Stimulated activated CD8-positive, alpha-beta memory T cell treated with anti-CD3 and anti-CD28 coated beads, Interleukin-7, amount 100 ng/mL, for 24 hours (primary cell): Measurements from ENCODE around the gene NOP53.
"Not testable (repeated sequence)": the region's sequence is repeated elsewhere in the genome, so short reads cannot be mapped to it uniquely, and the experiment has no call there.

Experiments
- DNase-seq: peaks from one replicate; pipeline ENCODE4 v3.0.0-alpha.2; 2020; ENCODE audit warnings: low read depth

Gene NOP53

DNA sequence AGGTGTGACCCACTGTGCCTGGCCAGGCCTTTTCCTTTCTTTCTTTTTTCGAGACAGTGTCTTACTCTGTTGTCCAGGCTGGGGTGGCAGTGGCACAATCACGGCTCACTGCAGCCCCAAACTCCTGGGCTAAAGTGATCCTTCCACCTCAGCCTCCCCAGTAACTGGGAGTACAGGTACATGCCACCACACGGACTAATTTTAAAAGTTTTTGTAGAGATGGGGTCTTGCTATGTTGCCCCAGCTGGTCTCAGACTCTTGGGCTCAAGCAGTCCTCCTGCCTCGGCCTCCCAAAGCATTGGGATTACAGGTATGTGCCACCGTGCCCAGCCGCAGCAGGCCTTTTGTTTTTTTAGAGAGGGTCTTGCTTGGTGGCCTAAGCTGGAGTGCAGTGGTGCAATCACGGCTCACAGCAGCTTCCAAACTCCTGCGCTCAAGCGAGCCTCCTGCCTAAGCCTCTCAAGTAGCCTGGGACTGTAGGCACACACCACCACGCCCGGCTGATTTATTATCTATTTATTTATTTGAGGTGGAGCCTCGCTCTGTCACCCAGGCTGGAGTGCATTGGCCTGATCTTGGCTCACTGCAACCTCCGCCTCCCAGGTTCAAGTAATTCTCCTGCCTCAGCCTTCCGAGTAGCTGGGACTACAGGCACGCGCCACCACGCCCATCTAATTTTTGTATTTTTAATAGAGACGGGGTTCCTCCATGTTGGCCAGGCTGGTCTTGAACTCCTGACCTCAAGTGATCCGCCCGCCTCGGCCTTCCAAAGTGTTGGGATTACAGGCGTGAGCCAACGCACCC is 32.1 kb downstream of the NOP53 start:
- not testable (repeated sequence) for DNase-seq

DNA sequence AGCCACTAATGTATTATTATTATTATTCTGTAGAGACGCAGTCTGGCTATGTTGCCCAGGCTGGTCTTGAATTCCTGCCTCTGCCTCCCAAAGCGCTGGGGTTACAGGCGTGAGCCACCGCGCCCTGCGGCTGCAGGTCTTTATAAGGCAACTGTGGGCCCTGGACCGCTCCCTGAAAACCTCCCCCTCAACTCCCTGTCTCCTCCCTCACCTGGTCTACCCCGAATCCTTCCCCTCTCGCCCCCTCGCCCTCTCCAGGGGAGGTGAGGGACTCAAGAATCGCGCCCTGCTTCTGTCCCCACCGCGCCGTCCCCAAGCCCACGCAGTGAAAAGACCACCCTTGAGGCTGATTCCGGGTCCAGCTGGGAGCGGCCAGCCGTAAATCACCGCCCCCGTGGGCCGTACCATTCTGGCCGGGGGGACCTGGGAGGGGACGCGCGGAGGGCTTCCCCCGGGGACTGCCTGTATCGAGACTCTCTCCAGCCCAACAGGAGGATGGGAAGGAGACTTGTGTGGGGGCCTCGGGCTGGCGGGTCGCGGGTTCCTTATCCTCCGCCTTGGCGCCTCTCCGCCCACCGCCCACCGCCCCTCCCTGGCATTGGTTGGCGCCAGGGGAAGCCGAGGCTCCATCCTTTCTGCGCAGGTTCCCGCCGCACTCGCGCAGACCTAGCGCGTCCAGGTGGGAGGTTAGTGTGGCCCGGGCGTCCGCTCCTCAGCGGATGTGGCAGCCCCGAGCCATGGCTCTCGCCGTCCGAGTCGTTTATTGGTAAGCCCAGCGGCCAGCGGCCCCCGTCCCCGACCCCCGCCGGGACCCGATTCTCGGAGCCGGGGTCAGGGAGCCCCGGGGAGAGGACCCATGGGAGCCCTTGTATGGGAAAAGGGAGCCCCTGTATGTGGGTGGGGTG is 33.0 kb downstream of the NOP53 start, which contains the start of gene SELENOW:
TSS of gene SELENOW (plus strand) at position 655 of the 905 bp plus-strand sequence. CDS start at position 738, 83 bp downstream.
- DNase-seq, result peak; percentile 63

DNA sequence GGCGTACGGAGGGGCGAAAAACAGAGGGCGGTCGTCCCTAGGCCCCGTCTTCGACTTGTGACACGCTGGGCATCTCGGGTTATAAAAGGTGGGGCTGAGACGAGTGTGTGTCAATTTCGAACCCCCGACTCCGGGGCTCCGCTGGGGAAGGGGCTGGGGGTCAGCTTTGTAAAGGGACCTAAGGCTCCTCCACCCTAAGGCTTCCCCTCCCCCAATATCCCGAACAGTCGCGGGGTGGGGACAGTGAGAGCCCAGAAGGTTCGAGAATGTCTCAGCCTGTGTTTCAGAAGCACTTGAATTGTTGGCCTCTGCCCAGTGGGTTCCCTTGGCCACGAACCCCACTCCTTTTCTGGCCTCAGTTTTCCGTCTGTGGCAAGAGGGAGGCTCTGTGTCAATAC is 33.6 kb downstream of the NOP53 start:
- no peak for DNase-seq

DNA sequence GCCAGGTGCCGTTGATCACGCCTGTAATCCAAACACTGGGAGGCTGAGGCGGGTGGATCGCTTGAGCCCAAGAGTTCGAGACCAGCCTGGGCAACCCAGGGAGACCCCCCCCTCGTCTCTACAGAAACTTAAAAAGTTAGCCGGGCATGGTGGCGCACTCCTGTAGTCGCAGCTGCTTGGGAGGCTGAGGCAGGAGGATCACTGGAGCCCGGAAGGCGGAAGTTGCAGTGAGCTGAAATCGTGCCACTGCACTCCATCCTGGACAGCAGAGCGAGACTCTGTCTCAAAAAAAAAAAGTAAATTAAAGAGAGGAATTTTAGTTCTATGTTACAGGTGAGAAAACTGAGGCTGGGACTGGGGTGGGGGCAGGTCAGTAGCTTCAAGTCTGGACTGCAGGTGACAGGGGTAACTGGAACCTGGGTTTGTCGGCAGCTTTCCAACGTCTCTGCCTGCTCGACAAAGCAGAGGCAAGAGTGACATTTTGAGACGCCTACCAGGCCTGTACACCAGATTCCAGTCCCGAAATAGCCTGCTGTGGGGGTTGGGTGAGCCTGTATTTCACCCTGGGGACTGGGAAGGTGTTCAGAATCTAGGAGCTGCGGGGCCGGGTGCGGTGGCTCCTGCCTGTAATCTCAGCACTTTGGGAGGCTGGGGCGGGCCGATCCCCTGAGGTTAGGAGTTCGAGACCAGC is 34.3 kb downstream of the NOP53 start:
- no peak for DNase-seq

DNA sequence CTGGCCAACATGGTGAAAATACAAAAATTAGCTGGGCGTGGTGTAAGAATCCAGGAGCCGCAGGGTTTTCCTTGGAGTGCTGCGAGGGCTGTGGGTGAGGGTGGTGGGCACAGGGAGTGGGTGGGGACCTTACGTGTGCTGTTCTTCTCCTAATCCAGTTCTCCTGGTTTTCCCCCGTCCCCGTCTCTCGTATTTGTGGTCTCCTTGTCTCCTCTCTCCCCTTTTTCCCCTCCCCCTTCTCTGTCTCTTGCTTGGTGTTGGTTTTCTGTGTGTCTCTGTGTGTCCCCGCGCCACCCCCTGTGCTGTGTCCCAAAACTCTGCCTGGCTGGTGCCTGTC is 34.8 kb downstream of the NOP53 start:
- DNase-seq, result no peak

- no peak for DNase-seq
These were observed 36.4 kb downstream of the NOP53 start for GRCh38 chr19:47781590-47782262.

GRCh38 chr19:47786566-47786965 is 41.2 kb downstream of the NOP53 start:
- no peak for DNase-seq

DNA sequence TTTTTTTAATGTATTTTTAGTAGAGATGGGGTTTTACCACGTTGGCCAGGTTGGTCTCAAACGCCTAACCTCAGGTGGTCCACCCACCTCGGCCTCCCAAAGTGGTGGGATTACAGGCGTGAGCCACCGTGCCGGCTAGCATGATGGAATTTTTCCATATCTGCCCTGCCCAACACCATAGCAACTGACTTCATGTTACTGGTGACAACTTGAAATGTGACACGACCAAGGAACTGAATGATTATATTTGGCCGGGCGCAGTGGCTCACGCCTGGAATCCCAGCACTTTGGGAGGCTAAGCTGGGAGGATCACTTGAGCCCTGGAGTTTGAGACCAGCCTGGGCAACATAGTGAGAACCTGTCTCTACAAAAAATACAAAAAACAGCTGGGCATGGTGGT is 42.0 kb downstream of the NOP53 start:
- not testable (repeated sequence) for DNase-seq

DNA sequence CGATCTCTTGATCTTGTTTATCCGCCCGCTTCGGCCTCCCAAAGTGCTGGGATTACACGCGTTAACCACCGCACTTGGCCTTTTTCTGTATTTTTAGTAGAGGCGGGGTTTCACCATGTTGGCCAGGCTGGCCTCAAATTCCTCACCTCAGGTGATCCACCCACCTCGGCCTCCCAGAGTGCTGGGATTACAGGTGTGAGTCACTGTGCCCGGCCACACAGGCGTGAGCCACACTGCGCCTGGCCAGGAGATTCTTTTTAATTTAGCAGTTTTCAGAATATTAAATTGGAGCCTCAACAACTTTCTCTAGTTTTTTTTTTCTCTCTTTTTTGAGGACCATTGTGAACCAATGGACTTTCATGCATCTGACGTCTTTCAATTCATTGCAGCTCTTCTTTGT is 44.5 kb downstream of the NOP53 start:
- not testable (repeated sequence) for DNase-seq

GRCh38 chr19:47790398-47790814 is 45.1 kb downstream of the NOP53 start:
- peak; percentile 86 for DNase-seq

DNA sequence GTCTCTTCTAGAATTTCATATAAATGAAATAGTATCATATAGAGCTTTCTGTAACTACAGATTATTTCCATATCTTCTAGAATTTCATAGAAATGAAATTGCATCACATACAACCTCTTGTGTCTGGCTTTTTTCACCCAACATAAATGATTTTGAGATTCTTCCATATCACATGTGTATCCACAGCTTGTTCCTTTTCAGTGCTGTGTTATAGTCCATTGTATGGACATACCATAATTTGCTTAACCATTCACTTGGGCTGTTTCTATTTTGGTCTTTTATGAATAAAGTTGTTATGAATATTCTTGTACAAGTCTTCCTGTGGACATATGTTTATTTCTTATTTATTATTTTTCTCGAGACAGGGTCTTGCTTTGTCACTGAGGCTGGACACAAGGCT is 47.3 kb downstream of the NOP53 start:
- DNase-seq, result no peak

DNA sequence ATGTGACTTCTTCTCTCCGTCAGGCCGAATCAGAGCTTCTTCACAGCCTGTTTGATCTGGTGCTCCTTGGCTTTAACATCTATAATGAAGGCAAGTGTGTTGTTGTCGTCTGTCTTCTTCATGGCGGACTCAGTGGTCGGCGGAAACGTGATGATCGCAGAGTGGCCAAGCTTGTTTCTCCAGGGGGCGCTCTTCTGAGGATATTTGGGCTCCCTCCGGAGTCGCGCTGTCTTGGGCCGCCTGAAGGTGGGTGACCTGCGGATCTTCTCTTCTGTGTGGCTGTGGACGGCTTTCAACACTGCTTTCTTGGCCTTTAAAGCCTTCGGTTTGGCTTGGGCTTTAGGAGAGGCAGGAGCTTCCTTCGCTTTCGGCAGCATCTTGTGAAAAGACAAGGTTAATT is 49.2 kb downstream of the NOP53 start:
- no peak for DNase-seq

- no peak for DNase-seq
These were observed 51.4 kb downstream of the NOP53 start for GRCh38 chr19:47796785-47797184.

DNA sequence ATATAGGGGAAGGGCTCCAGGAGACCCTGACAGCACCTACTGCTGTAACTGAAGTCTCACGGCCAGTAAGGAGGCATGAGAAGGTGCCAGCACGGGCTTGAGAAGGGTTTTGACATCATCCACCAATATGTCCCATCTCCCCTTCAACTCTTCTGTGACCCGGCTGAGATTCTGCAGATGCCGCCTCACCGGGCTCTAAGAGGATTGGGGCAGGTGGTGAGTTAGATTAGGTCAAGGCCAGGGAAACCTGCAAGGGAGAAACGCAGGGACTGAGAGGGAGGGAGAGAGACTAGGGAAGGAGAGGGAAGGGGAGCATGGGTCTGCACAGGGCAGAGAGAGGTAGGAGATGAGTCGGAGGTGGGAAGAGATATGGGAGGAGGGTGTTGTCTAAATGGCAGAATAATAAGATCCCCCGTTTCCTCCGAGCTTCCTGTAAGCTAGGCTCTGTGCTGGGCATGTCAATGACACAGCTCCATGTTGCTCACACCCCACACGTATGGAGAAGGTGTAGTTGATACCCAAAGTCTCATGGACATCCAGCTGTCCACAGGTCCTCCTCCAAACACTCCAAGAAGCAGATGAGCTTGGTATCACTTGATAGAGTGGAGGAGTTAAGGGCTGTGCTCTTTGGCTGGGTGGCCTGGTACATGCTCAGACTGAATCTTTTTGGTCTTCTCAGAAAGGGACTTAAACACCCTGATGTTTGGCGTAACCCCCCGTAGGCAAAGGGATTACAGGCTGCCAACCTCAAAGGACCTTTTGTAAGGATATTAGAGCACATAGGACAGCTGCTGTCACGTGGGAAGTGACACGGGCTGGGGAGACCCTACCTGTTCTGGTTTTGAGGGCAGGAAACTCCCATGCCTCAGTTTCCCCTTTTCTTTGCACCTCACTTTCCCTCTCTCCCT is 52.9 kb downstream of the NOP53 start:
- no peak for DNase-seq

DNA sequence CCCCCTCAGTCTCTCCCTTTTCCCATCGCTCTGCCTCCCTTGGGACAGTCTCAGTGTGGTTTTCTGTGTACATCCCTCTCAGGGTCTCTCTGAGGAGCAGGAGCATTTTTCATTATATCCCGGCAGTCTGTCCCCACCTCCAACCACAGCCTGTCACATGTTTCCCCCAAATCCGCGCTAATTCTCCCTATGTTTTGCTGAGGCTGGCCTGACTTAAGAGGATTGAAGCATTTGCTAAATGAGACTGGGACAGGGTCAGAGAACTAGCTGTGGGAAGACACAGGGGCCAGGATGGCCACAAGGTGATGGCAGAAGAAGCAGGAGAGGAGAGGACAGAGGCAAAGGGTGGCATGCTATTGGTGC is 53.5 kb downstream of the NOP53 start:
- no peak for DNase-seq

DNA sequence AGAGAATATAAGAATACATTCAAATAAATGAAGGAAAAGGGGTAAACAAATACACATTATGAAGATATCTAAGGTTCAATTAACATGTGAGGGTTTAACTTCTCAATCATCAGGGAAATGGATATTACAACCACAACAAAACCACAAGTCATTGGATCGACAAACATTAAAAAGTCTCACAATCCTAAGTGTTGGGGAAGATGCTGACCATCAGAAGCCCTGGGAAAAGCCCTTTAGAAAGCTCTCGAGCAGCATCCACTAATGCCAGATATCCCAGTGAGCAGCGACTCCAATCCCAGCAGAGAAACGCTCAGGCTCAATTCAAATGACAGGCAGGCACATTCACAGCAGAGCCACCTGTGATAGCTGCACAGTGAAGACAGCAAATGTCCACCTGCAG is 55.9 kb downstream of the NOP53 start:
- DNase-seq, result no peak

DNA sequence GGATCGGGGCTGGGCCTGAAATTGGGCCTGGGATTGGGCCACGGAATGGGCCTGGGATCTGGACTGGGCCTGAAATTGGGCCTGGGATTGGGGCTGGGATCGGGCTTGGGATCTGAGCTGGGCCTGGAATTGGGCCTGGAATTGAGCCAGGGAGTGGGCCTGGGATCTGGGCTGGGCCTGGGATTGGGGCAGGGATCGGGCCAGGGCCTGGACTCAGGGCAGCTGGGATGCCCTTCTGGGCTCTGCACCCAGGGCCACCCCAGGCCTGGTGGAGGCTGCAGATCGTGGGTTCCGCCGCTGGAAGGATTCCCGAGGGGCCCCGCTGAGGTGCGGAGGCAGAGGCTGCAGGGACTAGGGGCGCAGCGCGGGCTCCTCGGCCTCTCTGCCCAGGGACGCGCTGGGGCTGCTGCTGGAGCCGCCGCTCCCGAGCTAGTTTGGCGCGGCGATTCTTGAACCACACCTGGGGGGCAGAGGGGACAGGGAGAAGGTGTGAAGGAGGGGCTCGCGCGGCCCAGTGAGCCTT is 57.2 kb downstream of the NOP53 start:
- DNase-seq, result no peak

DNA sequence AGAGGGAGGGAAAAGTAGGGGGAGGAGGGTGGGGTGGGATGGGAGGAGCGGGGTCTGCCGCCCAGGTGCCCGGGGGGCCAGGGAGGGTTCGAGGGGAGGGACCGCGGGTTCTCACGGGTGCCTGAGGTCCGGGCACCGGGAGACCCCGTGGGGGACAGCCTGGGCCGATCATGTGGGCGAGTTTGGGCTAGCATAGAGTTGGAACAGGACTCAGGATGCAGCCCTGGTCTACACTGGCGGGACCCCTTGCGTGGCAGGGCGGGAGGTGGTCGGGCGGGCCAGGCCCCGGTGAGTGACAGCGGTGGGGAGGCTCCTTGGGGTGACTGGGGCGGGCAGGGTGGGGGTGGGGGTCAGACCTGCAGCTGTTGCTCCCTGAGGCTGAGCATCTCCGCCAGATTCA is 57.8 kb downstream of the NOP53 start:
- not testable (repeated sequence) for DNase-seq

- not testable (repeated sequence) for DNase-seq
These were observed 58.3 kb downstream of the NOP53 start for GRCh38 chr19:47803671-47804070.

- not testable (repeated sequence) for DNase-seq
These were observed 59.1 kb downstream of the NOP53 start, which contains the start of gene TPRX1 for GRCh38 chr19:47804451-47804850. Gene TPRX1, minus strand, starts transcription at chr19:47804551. Its CDS starts 12 bp downstream, at chr19:47804539.

DNA sequence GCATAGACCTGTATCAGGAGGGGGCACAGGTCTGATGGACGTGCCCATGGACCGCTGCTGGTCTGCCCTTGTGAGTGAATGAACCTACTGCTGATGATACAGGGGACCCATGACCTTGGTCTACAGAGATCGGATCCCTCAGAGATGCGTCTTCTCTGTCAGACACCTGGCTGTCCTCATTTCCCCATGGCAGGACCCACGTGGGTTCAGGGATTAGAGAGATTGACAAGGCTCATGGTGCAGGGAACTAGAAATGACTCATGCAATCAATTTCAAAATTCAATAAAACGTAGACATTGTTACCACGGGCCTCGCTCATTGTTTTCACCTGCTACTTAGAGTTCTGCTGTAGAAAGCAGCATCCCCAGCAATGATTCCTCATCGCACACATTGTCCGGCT is 60.0 kb downstream of the NOP53 start:
- DNase-seq, result no peak
